SIG-M5 (cell line): Measurements from ENCODE around the gene ITGB2.
A peak's percentile ranks its signal among the peaks of the same experiment; 100 is the strongest.
"Not testable (repeated sequence)": the region's sequence is repeated elsewhere in the genome, so short reads cannot be mapped to it uniquely, and the experiment has no call there.

ENCODE experiments used
- DNase-seq: peaks from one replicate; lab custom pipeline; 2025; lab: John Stamatoyannopoulos, UW

The ITGB2 gene

DNA sequence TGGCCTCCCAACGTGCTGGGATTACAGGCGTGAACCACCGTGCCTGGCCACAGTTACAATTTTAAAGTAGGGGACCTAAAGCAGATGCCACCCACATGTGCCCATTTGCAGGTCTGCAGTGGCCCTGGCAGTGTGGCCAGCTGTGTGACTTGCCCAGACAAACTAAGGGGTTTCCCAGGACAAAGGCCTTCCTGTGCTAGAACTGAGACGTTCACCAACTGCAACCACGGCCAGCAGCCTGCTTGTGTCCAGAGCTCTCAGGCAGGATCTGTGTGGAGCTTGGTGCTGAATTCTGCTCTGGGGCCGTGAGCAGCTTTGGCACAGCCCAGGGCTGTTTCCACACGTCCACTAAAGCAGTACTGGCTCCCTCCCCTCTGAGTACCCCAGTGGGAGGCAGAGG lies 36.6 kb downstream of the ITGB2 start:
- DNase-seq, result no peak

GRCh38 chr21:44883250-44883649 lies 37.4 kb downstream of the ITGB2 start:
- DNase-seq, result no peak

DNA sequence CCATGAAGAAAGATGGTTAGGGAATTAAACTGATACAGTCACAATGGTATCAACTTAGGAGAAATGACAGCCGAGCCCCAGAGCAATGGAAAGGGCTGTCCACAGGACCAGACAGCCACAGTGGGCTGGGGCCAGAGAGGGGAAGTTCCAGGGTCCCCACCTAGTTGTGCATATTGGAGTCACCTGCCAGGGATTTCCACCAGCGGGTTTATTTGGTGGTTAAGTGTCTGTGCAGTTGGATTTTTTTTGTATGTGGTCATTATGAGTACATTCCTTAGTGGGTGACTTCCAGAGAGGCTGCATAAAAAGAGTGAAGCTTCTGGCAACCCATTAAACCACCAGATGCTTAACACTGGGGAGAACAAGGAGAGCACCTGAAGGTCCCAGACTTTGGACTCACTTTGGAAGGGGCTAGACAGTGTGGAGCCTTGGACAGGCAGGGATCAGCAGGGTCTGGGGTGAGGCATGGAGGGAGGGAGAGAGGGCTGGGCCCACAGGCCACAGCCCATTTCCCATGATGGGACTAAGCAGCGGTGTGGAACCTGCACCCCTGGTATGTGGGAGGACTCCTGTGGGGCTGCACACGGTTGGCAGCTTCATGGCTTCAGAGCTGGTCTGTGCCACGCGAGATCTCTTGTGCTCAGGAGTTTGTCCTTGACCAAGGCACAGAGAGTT lies 39.4 kb downstream of the ITGB2 start:
- DNase-seq, result no peak

DNA sequence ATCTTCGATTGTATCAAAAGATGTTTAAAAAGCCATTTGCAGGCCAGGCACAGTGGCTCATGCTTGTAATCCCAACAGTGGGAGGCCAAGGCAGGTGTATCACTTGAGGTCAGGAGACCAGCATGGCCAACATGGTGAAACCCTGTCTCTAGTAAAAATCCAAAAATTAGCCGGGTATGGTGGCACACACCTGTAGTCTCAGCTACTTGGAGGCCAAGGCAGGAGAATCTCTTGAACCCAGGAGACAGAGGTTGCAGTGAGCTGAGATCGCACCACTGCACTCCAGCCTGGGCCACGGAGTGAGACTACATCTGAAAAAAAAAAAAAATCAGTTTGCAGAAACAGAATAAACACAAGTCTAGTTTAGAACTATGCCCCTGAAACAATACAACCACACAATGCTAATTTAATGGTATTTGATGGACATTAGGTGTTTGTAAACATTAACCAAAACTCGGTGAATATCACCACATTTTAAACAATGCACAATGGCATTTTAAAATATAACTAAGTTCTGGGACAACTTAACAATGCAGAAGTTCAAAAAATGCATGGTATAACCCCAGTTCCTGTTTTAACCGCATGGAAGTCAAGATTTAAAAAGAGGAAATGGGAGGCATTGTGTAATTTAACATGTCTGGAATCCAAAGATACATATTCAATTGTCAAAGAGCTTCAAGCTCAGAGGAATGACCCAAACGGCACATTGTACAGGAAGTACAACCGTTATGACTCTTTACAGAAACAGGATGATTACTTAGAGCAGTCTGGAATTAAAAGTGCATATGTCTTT lies 40.1 kb downstream of the ITGB2 start:
- peak; percentile 94 for DNase-seq

GRCh38 chr21:44879238-44879637 lies 41.5 kb downstream of the ITGB2 start:
- not testable (repeated sequence) for DNase-seq

- peak; percentile 86 for DNase-seq
These were observed 42.4 kb downstream of the ITGB2 start for GRCh38 chr21:44878053-44878982.

GRCh38 chr21:44876849-44877575 lies 43.7 kb downstream of the ITGB2 start:
- no peak for DNase-seq

DNA sequence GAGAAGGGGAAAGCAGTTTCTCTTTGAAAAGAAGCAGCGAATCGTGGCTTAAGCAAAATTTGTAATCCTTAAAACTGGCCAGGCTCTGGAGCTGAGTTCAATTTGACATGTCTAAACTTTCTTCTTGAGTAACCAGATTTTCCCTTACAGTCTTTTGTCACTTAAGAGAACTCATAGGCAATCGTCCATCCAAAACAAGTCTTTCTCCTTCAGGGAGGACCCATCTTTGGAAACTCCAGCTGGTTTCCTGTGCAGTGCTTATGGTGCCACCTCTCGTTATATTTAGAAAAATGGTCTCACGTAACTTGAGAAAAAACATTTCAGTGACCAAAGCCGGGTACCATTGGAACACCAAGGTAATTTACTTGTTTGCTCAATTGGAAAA lies 45.4 kb downstream of the ITGB2 start:
- DNase-seq, result no peak

DNA sequence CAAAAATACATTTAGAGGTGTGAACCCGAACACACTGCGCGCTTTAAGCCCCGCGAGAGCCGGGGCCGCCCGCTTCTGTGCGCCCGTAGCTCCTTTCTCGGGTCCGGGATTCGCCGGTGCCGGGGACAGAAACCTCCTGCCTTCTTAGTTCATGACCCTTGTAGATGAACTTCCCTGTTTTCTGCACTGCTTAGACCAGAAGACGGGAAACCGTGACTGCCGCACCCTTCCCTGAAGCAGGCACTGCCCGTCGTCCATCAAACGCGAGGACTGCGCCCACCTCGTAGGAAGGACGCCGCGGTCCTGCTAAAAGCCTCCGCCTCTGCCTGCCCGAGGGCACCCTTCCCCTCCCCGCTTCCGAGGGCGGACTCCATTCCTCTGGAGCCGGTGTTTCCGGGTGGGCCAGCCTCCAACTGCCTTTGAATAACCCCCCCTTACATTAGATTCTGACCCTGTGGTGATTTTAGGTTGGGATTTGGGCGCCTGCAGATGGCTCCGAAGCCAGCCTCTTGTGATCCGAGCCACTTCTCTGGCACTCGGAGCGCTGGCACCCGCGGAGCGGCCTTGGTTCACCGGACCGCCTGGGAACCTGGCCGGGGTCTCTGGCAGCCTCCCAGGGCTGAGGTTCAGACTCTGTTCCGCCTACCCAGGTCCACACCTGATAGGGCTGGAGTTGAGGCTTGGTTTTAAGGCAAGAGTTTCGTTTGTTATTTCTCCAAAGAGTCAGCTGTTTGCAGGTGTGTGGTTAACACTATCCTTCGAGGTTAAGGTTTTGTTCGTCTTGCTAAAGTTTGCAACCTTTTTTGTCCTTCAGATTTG lies 46.0 kb downstream of the ITGB2 start:
- DNase-seq, result no peak

DNA sequence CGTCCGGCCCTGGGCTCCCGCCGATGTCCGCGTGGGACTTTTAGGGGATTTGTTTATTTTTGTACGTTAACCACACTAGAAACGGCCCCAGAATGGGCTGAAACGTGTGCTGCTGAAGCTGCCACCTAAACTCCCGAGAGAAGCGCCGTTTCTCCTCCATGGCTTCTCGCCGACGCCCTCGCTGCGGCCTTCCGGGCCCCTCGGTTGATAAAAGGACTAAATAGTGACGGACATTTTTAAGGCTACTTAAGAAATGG lies 46.5 kb downstream of the ITGB2 start:
- DNase-seq, result no peak

- DNase-seq, result peak; percentile 70
These were observed 47.1 kb downstream of the ITGB2 start, which contains the start of gene PTTG1IP for GRCh38 chr21:44873356-44874239. Gene PTTG1IP, minus strand, starts transcription at chr21:44873690. Its CDS starts 74 bp downstream, at chr21:44873616.

GRCh38 chr21:44872649-44873355 lies 47.9 kb downstream of the ITGB2 start:
- DNase-seq, result no peak

DNA sequence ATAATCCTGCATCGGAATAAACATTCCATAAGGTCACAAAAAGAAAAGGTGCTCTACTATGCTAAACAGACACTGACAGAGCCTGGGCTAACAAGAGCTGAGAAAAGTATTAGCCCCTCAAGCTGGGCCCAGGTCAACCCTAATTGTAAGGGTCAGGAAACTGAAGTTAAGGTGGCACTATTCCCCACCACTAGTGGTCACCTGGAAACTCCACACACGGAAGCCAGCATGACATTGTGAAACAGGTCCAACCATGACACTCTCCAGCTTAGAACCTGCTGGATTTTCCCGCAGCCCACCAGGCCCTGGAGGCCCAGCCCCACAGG lies 48.4 kb downstream of the ITGB2 start:
- no peak for DNase-seq

- DNase-seq, result no peak
These were observed 49.0 kb downstream of the ITGB2 start for GRCh38 chr21:44871576-44872269.

DNA sequence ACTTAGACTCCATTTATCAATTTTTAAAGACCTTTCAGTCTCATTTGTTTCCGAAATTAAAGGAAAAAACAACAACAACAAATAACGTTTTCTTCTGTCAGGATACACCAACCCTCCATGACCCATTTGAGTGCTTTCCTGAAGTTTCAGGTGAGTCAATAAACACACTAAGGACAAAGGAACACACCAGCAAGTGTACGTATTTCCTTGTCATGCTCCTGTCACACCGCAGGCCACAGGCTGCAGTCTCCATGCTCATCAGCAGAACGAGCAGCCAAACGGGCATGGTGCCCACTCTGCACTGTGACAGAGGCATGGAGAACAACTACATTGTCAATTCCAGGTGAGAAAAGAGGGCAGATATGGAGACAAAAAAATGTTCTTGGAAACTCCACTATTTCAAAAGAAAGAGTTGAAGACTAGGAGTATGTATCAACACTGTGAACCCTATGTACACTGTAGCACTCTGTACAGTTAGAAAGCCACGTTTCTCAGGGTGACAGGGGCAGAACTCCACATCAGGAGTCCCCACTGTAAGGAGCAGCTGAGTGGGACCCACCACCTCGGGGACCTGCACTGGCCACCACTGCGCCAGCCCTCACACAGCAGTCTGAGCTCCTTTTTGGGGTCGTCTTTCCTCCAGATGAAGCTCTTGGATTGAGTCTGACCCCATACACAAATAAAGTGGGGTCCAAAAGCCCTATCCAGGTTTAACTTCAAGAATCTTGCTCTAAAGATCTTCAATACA lies 49.8 kb downstream of the ITGB2 start:
- no peak for DNase-seq

- DNase-seq, result no peak
These were observed 50.6 kb downstream of the ITGB2 start for GRCh38 chr21:44869781-44870747.

GRCh38 chr21:44868707-44869106 lies 52.0 kb downstream of the ITGB2 start:
- DNase-seq, result no peak
